Hepatocyte (in vitro differentiated cells): Measurements from ENCODE around the gene CTNNA2. TPM values are rescaled to one million over a fixed set of nuclear protein-coding genes. Genes with fewer than 3 reads are reported as not detected.

ENCODE experiments used
- DNase-seq: peaks from one replicate; pipeline ENCODE4 v3.0.0-alpha.2; 2016; ENCODE audit warnings: low spot score
- H2AFZ ChIP-seq: fragments of 200-600 bp; sonication (generic); 2 replicates; pipeline ENCODE4 v1.6.0; 2016; ENCODE audit warnings: antibody characterized with exemption, mild to moderate bottlenecking
- H3K27ac ChIP-seq: fragments of 200-600 bp; sonication (generic); 2 replicates; pipeline ENCODE4 v1.5.1; 2016; ENCODE audit warnings: mild to moderate bottlenecking
- H3K27me3 ChIP-seq: fragments of 200-600 bp; sonication (generic); 2 replicates; pipeline ENCODE4 v1.6.1; 2016
- H3K36me3 ChIP-seq: fragments of 200-600 bp; sonication (generic); replicated peaks from 2 replicates; pipeline ENCODE4 v1.5.1; 2016; ENCODE audit warnings: low read depth; ENCODE audit not compliant: insufficient read depth
- H3K4me1 ChIP-seq: fragments of 200-600 bp; sonication (generic); 2 replicates; pipeline ENCODE4 v1.5.1; 2016; ENCODE audit warnings: mild to moderate bottlenecking, moderate library complexity; ENCODE audit not compliant: insufficient read depth
- H3K4me2 ChIP-seq: fragments of 200-600 bp; sonication (generic); 2 replicates; pipeline ENCODE4 v1.6.0; 2016
- H3K4me3 ChIP-seq: fragments of 200-600 bp; sonication (generic); 2 replicates; pipeline ENCODE4 v1.5.1; 2016; ENCODE audit warnings: mild to moderate bottlenecking
- H3K79me2 ChIP-seq: fragments of 200-600 bp; sonication (generic); 2 replicates; pipeline ENCODE4 v1.6.0; 2017; ENCODE audit warnings: mild to moderate bottlenecking
- H3K9me2 ChIP-seq: fragments of 200-600 bp; sonication (generic); replicated peaks from 2 replicates; pipeline ENCODE4 v1.6.0; 2017; ENCODE audit warnings: mild to moderate bottlenecking; ENCODE audit not compliant: insufficient read depth
- H3K9me3 ChIP-seq: fragments of 200-600 bp; sonication (generic); 2 replicates; pipeline ENCODE4 v1.5.1; 2016; ENCODE audit warnings: low read depth, mild to moderate bottlenecking
- H4K20me1 ChIP-seq: fragments of 200-600 bp; sonication (generic); 2 replicates; pipeline ENCODE4 v1.6.0; 2016; ENCODE audit warnings: mild to moderate bottlenecking; ENCODE audit not compliant: insufficient read depth, poor library complexity, severe bottlenecking
- EZH2 ChIP-seq: fragments of 200-600 bp; sonication (generic); IDR thresholded peaks from 2 replicates; pipeline ENCODE4 v1.6.1; 2016; ENCODE audit warnings: antibody characterized with exemption, mild to moderate bottlenecking, borderline replicate concordance
- EZH2phosphoT487 ChIP-seq: fragments of 200-600 bp; sonication (generic); IDR thresholded peaks from one replicate; pipeline ENCODE4 v1.6.1; 2018; ENCODE audit warnings: antibody characterized with exemption, mild to moderate bottlenecking, low read depth, moderate library complexity; ENCODE audit not compliant: unreplicated experiment, severe bottlenecking
- WGBS: methylation state at CpG from one replicate; pipeline ENCODE4 v1.1.6; 2016; ENCODE audit warnings: low lambda C conversion rate; ENCODE audit errors: missing lambda C conversion rate; 5-methylcytosine and 5-hydroxymethylcytosine counted together
- polyA plus RNA-seq: library from polyadenylated mRNA; unstranded; fragments of >200 nt; fragmentation: Nextera tagmentation; extraction: Ambion mirVana; gene quantifications from 2 replicates; pipeline ENCODE4 v1.2.1, GENCODE V29; 2016
- total RNA-seq: library from RNA; depleted of rRNA; stranded (reverse); fragments of >200 nt; gene quantifications from 2 replicates; pipeline ENCODE4 v1.2.3, GENCODE V29; 2014
- TF ChIP-seq, protein P1 (sequence below): fragments of 200-600 bp; sonication (generic); IDR thresholded peaks from 2 replicates; pipeline ENCODE4 v1.5.1; 2016; ENCODE audit warnings: antibody characterized with exemption, mild to moderate bottlenecking; ENCODE audit not compliant: poor library complexity

CTNNA2 gene
- total and polyA plus RNA-seq, 2 experiments from 2014 or later, result 0.79 to 4.4 TPM

- no peak overlapping the region for H3K27ac ChIP-seq
- H3K79me2 ChIP-seq, result no peaks in the 10 kb centered on the region
- no peak overlapping the region for H3K4me3 ChIP-seq
- no peak overlapping the region for H3K4me2 ChIP-seq
- WGBS, result 56% methylated on average over 3 of the region's 3 CpGs
- no peaks in the 10 kb centered on the region for H3K27me3 ChIP-seq
- no peaks in the 10 kb centered on the region for H3K9me3 ChIP-seq
- no peak for DNase-seq
- H4K20me1 ChIP-seq, result no peaks in the 10 kb centered on the region
- no peak for TF ChIP-seq EZH2phosphoT487
- no peak for TF ChIP-seq EZH2
- TF ChIP-seq, protein P1, sequence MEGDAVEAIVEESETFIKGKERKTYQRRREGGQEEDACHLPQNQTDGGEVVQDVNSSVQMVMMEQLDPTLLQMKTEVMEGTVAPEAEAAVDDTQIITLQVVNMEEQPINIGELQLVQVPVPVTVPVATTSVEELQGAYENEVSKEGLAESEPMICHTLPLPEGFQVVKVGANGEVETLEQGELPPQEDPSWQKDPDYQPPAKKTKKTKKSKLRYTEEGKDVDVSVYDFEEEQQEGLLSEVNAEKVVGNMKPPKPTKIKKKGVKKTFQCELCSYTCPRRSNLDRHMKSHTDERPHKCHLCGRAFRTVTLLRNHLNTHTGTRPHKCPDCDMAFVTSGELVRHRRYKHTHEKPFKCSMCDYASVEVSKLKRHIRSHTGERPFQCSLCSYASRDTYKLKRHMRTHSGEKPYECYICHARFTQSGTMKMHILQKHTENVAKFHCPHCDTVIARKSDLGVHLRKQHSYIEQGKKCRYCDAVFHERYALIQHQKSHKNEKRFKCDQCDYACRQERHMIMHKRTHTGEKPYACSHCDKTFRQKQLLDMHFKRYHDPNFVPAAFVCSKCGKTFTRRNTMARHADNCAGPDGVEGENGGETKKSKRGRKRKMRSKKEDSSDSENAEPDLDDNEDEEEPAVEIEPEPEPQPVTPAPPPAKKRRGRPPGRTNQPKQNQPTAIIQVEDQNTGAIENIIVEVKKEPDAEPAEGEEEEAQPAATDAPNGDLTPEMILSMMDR, result no peak
- no peaks in the 10 kb centered on the region for H3K36me3 ChIP-seq
- no peak overlapping the region for H2AFZ ChIP-seq
- no peaks in the 10 kb centered on the region for H3K4me1 ChIP-seq
- no peaks in the 10 kb centered on the region for H3K9me2 ChIP-seq
Observed at GRCh38 chr2:79831961-79832360, 319.1 kb downstream of the CTNNA2 start.

DNA sequence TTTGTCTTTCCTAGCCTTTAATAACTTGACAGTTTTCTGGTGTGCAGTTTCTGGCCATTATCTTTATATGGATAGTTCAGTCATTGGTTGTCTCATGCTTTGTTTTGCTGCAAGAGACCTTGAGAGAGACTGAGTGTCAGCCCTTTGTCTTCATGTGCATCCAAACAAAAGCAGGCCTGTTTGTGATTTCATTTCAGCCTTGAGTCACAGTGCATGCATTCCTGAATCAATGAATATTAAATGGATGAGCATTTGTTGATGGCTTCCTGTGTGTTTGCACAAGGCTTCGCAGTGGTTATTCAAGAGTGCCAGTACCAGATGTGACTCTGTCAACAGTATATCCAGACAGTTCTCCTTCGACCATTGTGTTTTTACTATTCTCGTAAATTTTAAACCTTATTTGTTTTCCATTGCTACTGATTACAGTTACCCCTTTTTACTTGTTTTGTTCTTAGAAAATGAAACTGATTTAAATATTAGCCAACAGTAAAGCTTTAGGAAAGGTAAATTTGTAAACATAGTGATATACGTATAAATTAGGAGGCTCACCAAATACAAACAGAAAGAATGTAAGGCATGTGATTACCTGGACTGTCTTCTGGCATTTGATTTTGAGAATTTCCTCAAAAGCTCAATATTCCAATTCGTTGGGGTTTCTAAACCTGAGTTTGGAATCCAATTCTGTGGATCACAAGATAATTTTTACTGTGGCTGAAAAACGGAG lies 319.8 kb downstream of the CTNNA2 start:
- no peaks in the 10 kb centered on the region for H3K9me2 ChIP-seq
- H3K4me3 ChIP-seq, result no peak overlapping the region
- no peaks in the 10 kb centered on the region for H3K27me3 ChIP-seq
- no peaks in the 10 kb centered on the region for H3K36me3 ChIP-seq
- no peaks in the 10 kb centered on the region for H3K4me1 ChIP-seq
- TF ChIP-seq EZH2phosphoT487 (no peak), EZH2 (no peak)
- TF ChIP-seq, protein P1, result no peak
- 29% methylated on average over 6 of the region's 6 CpGs for WGBS
- no peak for DNase-seq
- H3K9me3 ChIP-seq, result no peaks in the 10 kb centered on the region
- no peak overlapping the region for H2AFZ ChIP-seq
- no peak overlapping the region for H3K27ac ChIP-seq
- H3K4me2 ChIP-seq, result peak overlapping the region; percentile 0
- no peaks in the 10 kb centered on the region for H3K79me2 ChIP-seq
- H4K20me1 ChIP-seq, result no peaks in the 10 kb centered on the region

GRCh38 chr2:79833235-79833878 lies 320.5 kb downstream of the CTNNA2 start:
- Histone ChIP-seq H3K9me2 (no peaks in the 10 kb centered on the region), H3K27ac (no peak overlapping the region), H3K4me1 (no peaks in the 10 kb centered on the region), H4K20me1 (no peaks in the 10 kb centered on the region), H3K9me3 (no peaks in the 10 kb centered on the region), H3K36me3 (no peaks in the 10 kb centered on the region), H2AFZ (no peak overlapping the region), H3K79me2 (no peaks in the 10 kb centered on the region), H3K4me2 (no peak overlapping the region), H3K27me3 (no peaks in the 10 kb centered on the region), H3K4me3 (no peak overlapping the region)
- TF ChIP-seq, protein P1, result no peak
- TF ChIP-seq EZH2 (no peak), EZH2phosphoT487 (no peak)
- WGBS, result 70% methylated on average over 1 of the region's 1 CpG
- no peak for DNase-seq
